Calu3 (cell line): Measurements from ENCODE around the gene SHISA6. TPM values are rescaled to one million over a fixed set of nuclear protein-coding genes. Genes with fewer than 3 reads are reported as not detected.

Experiments
- BruUV-seq: library from RNA; stranded (reverse); fragments of 400-500 nt; replicated peaks from 2 replicates; lab custom pipeline; 2021; lab: Mats Ljungman, UMichigan
- CTCF ChIA-PET: fragments of 300-600 bp; sonication (Branson Sonifier 250); formaldehyde crosslinking; loops from one replicate; lab custom pipeline; 2022; ENCODE audit warnings: antibody characterized with exemption; lab: Charles Lee
- DNase-seq: peaks from one replicate; pipeline ENCODE4 v3.0.0; 2022
- H3K27ac Mint-ChIP-seq: one replicate; pipeline ENCODE4 v1.8.0; 2022; ENCODE audit warnings: mixed read lengths; ENCODE audit not compliant: unreplicated experiment
- H3K27me3 Mint-ChIP-seq: one replicate; pipeline ENCODE4 v1.8.0; 2022; ENCODE audit warnings: mixed read lengths; ENCODE audit not compliant: unreplicated experiment
- H3K36me3 Mint-ChIP-seq: one replicate; pipeline ENCODE4 v1.8.0; 2022; ENCODE audit warnings: mild to moderate bottlenecking, moderate library complexity, mixed read lengths; ENCODE audit not compliant: insufficient read depth, unreplicated experiment
- H3K4me1 Mint-ChIP-seq: one replicate; pipeline ENCODE4 v1.8.0; 2022; ENCODE audit warnings: mild to moderate bottlenecking, low read depth, mixed read lengths; ENCODE audit not compliant: unreplicated experiment
- H3K4me3 Mint-ChIP-seq: one replicate; pipeline ENCODE4 v1.8.0; 2022; ENCODE audit warnings: mild to moderate bottlenecking, low read depth, moderate library complexity, mixed read lengths; ENCODE audit not compliant: unreplicated experiment
- H3K9me3 Mint-ChIP-seq: one replicate; pipeline ENCODE4 v1.8.0; 2022; ENCODE audit warnings: low read depth, mixed read lengths; ENCODE audit not compliant: unreplicated experiment
- intact Hi-C: fragments of 100-400 bp; cut with micrococcal nuclease; formaldehyde crosslinking; loops from one replicate; pipeline ENCODE4 v1.10.0; 2022; ENCODE audit not compliant: unreplicated experiment
- total RNA-seq: library from RNA; stranded (reverse); gene quantifications from 2 replicates; pipeline ENCODE4 v1.2.3, GENCODE V29; 2022
- TF ChIP-seq, protein P1 (sequence below): fragments of 200-600 bp; IDR thresholded peaks from one replicate; pipeline ENCODE4 v1.8.0; 2022; ENCODE audit warnings: antibody characterized with exemption; ENCODE audit not compliant: unreplicated experiment

The SHISA6 gene
- total RNA-seq, 1 experiment from 2014 or later: not detected

DNA sequence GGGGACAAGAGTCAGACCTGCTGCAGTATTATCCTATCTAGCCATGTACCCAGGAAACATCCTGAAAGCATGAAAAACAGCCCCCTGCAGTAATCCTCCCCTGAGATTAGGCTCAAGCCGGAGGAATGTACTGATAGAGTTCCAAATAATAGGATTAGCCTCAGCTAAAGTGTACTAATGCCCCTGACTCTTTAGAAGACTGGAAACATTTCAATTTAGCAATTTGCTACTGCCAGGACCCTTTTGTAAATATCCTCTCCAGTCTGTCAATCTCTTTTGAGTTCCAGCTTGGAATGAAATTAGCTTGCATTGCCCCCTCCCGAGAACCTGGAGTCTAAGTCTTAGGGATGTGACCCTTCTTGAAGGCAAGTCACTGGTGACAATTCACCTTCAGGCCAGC lies 246.5 kb downstream of the SHISA6 start:
- Mint-ChIP-seq H3K4me1 (no peaks in the 10 kb centered on the region), H3K27ac (no peak overlapping the region), H3K36me3 (no peaks in the 10 kb centered on the region), H3K27me3 (peaks cover 7% of the 10 kb centered on the region), H3K9me3 (peaks cover 7% of the 10 kb centered on the region), H3K4me3 (no peak overlapping the region)
- CTCF ChIA-PET: no interaction called here
- no TSS peak for BruUV-seq
- DNase-seq: no peak
- intact Hi-C loops: no loop called here
- TF ChIP-seq, protein P1, sequence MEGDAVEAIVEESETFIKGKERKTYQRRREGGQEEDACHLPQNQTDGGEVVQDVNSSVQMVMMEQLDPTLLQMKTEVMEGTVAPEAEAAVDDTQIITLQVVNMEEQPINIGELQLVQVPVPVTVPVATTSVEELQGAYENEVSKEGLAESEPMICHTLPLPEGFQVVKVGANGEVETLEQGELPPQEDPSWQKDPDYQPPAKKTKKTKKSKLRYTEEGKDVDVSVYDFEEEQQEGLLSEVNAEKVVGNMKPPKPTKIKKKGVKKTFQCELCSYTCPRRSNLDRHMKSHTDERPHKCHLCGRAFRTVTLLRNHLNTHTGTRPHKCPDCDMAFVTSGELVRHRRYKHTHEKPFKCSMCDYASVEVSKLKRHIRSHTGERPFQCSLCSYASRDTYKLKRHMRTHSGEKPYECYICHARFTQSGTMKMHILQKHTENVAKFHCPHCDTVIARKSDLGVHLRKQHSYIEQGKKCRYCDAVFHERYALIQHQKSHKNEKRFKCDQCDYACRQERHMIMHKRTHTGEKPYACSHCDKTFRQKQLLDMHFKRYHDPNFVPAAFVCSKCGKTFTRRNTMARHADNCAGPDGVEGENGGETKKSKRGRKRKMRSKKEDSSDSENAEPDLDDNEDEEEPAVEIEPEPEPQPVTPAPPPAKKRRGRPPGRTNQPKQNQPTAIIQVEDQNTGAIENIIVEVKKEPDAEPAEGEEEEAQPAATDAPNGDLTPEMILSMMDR: no peak

DNA sequence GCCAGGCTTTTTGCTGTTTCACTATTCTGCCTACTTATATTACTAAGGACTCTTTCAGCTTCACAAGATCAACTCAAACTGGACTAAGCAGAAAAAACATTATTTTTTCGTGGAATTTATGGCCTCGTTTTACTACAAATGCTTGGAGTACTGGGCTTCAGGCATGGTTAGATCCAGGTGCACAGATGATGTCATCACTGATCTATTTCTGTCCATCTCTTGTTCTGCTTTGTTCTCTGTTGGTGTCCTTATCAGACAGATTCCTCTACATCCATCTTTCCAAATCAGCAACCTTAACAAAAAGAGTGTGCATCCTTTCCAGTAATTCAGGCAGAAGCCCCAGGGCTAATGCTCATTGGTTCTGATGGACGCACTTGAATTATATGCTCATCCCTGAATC lies 247.4 kb downstream of the SHISA6 start:
- no peaks in the 10 kb centered on the region for H3K36me3 Mint-ChIP-seq
- H3K9me3 Mint-ChIP-seq: peaks cover 5% of the 10 kb centered on the region
- peaks cover 7% of the 10 kb centered on the region for H3K27me3 Mint-ChIP-seq
- CTCF ChIA-PET: no interaction called here
- no TSS peak for BruUV-seq
- H3K4me1 Mint-ChIP-seq: no peaks in the 10 kb centered on the region
- no peak for DNase-seq
- intact Hi-C loops: no loop called here
- no peak overlapping the region for H3K27ac Mint-ChIP-seq
- no peak overlapping the region for H3K4me3 Mint-ChIP-seq
- TF ChIP-seq, protein P1: no peak

DNA sequence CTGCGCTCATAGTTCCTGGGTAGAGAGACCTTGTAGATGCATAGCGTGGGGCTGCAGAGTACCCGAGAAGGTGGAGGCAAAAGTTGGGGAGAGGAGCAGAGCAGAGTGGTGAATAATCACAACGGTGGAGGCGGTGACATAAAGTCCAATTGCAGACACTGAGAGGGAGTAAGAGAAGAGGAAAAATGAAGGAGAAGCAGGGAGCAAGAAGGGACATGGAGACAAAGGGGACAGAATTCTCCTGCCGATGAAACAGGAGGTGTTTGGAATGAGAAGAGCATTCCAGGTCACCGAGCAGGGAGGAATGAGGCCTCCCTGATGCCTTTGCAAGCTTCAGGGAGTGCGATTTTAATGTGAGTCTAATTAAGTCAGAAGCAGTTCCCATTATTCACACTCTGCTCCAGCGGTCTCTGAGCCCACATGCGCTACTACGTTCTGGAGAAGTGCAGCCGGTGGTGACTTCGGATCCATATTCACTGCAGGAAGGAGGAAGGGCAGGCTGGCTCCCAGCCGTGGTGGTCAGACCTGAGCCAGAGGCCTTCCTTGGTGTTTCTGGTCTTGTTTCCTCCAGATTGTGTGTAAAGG lies 249.2 kb downstream of the SHISA6 start:
- Mint-ChIP-seq H3K27ac (no peak overlapping the region), H3K27me3 (peaks cover 7% of the 10 kb centered on the region), H3K9me3 (peaks cover 5% of the 10 kb centered on the region), H3K36me3 (peaks cover 3% of the 10 kb centered on the region), H3K4me1 (no peaks in the 10 kb centered on the region), H3K4me3 (no peak overlapping the region)
- no peak for DNase-seq
- no TSS peak for BruUV-seq
- intact Hi-C loops: no loop called here
- CTCF ChIA-PET: no interaction called here
- TF ChIP-seq, protein P1: no peak

DNA sequence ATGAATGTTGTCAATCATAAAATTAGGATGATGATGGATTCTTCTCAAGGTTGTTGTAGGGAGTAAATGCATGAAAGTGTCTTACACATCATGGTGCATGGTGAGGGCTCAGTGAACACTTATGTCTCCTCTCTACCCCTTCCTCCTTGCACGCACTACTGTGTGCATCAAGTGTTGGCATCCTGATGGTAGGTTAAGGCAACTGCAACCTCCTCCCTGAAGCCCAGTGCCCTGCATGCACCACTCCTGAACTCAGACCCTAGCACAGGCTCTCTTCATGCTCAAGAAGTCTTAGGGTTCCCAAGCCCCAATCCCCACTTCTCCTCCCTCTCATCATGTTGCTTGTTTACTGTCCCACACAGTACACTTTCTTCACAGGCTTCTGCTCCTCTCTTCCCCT lies 251.5 kb downstream of the SHISA6 start:
- peaks cover 7% of the 10 kb centered on the region for H3K27me3 Mint-ChIP-seq

More for the DNA sequence above, 251.5 kb downstream of the SHISA6 start:
- TF ChIP-seq, protein P1: no peak
- no peaks in the 10 kb centered on the region for H3K4me1 Mint-ChIP-seq
- DNase-seq: no peak
- H3K9me3 Mint-ChIP-seq: peaks cover 5% of the 10 kb centered on the region
- intact Hi-C loops: no loop called here
- no peak overlapping the region for H3K27ac Mint-ChIP-seq
- CTCF ChIA-PET: no interaction called here
- H3K36me3 Mint-ChIP-seq: peaks cover 3% of the 10 kb centered on the region
- no TSS peak for BruUV-seq
- no peak overlapping the region for H3K4me3 Mint-ChIP-seq
